ENCODE measurements around the gene RAB4B.

The RAB4B gene

GRCh38 chr19:40774916-40775631 is 3.0 kb upstream of the RAB4B start, which contains the start of gene MIA:
Gene MIA (plus strand): TSS chr19:40775521. CDS start chr19:40775543, 22 bp downstream.
- H3K4me3 ChIP-seq (ENCODE audit: low read depth, low read length): no peak within 1 kb of the TSS
- no peak for DNase-seq (ENCODE audit: low read depth)
- TF ChIP-seq CTCF (IDR thresholded peaks at IDR 0.05; ENCODE audit: insufficient read depth, low read depth, low read length, missing control alignments): no peak

GRCh38 chr19:40775632-40776022 is 2.4 kb upstream of the RAB4B start:
- TF ChIP-seq CTCF (IDR thresholded peaks at IDR 0.05; ENCODE audit: insufficient read depth, low read depth, low read length, missing control alignments): no peak
- DNase-seq (ENCODE audit: low read depth): no peak

GRCh38 chr19:40776364-40776763 is 1.7 kb upstream of the RAB4B start:
- DNase-seq (ENCODE audit: low read depth): no peak
- TF ChIP-seq CTCF (IDR thresholded peaks at IDR 0.05; ENCODE audit: insufficient read depth, low read depth, low read length, missing control alignments): no peak
- no peak overlapping the region; the same call in 1 of the 2 replicates for H3K4me3 ChIP-seq (ENCODE audit: low read depth, low read length)

More at GRCh38 chr19:40775632-40776022, 2.4 kb upstream of the RAB4B start:
- H3K4me3 ChIP-seq (ENCODE audit: low read depth, low read length): no peak overlapping the region

GRCh38 chr19:40776932-40777644 is 959 bp upstream of the RAB4B start:
- peak; percentile 99 for DNase-seq (ENCODE audit: low read depth)
- peak overlapping the region; percentile 49 for H3K4me3 ChIP-seq (ENCODE audit: low read depth, low read length)
- no peak for TF ChIP-seq CTCF (IDR thresholded peaks at IDR 0.05; ENCODE audit: insufficient read depth, low read depth, low read length, missing control alignments)

- no peak for DNase-seq (ENCODE audit: low read depth)
- peak overlapping the region; percentile 49 for H3K4me3 ChIP-seq (ENCODE audit: low read depth, low read length)
- TF ChIP-seq CTCF (IDR thresholded peaks at IDR 0.05; ENCODE audit: insufficient read depth, low read depth, low read length, missing control alignments): no peak
Measured at GRCh38 chr19:40777645-40777936, 456 bp upstream of the RAB4B start.

DNA sequence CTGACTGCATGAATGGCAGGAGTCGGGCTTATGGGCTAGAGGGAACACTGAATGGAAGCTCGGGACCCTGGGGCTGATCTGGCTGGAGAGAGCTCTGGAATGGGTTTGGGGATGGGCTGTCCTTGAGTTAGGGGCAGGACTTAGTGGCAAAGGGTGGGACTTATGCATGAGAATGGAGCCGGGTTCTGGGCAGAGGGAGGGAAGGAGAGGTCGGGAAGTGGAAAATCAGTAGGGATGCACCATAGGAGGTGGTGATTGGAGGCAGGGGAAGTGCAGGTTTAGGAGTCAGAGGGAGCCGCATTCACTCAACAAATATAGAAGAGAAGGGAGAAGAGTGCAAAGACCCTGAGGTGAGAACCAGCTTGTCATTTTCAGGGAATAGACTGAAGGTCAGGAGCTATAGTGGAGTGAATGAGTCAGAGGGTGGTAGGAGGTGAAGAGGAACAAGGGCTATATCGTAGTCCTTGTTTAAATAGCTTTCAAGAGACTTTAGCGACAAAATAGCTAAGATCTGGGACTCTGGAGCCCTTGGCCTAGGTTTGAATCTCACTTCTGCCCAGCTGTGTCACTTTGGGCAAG is 748 bp downstream of the RAB4B start:
- no peak for DNase-seq (ENCODE audit: low read depth)
- no peak for TF ChIP-seq CTCF (IDR thresholded peaks at IDR 0.05; ENCODE audit: insufficient read depth, low read depth, low read length, missing control alignments)
- H3K4me3 ChIP-seq (ENCODE audit: low read depth, low read length): peak overlapping the region; percentile 49

Data from GM12865 (cell line).